GM12801 (cell line): ENCODE measurements around the gene GRM4.

Experiments used
- CTCF ChIP-seq: IDR thresholded peaks from one replicate; pipeline ENCODE4 v1.5.1; 2011; ENCODE audit warnings: control low read depth; ENCODE audit not compliant: insufficient read length; ENCODE audit errors: extremely low read depth

GRM4 gene

GRCh38 chr6:34106900-34107299 is 39.0 kb downstream of the GRM4 start:
- TF ChIP-seq CTCF, result no peak

- no peak for TF ChIP-seq CTCF
These were observed 39.5 kb downstream of the GRM4 start for GRCh38 chr6:34106421-34106820.

- TF ChIP-seq CTCF, result no peak
These were observed 41.3 kb downstream of the GRM4 start for GRCh38 chr6:34104628-34105027.

GRCh38 chr6:34104186-34104585 is 41.7 kb downstream of the GRM4 start:
- no peak for TF ChIP-seq CTCF

- no peak for TF ChIP-seq CTCF
These were observed 42.6 kb downstream of the GRM4 start for GRCh38 chr6:34103321-34103720.

GRCh38 chr6:34102696-34103095 is 43.2 kb downstream of the GRM4 start:
- TF ChIP-seq CTCF, result no peak

GRCh38 chr6:34102099-34102656 is 43.7 kb downstream of the GRM4 start:
- TF ChIP-seq CTCF, result no peak
